Neural crest cell (in vitro differentiated cells): ENCODE measurements around the gene IFT25. TPM values are rescaled to one million over a fixed set of nuclear protein-coding genes. Genes with fewer than 3 reads are reported as not detected.
"Not testable (repeated sequence)": the region's sequence is repeated elsewhere in the genome, so short reads cannot be mapped to it uniquely, and the experiment has no call there.

ENCODE experiments used
- DNase-seq: peaks from one replicate; pipeline ENCODE4 v3.0.0; 2021; ENCODE audit warnings: low read depth, mixed read lengths, low spot score
- H3K27ac Mint-ChIP-seq: one replicate; pipeline ENCODE4 v1.8.0; 2021; ENCODE audit warnings: mild to moderate bottlenecking, mixed read lengths; ENCODE audit not compliant: unreplicated experiment
- H3K27me3 Mint-ChIP-seq: 2 replicates; pipeline ENCODE4 v1.8.0; 2021; ENCODE audit warnings: low read depth, mild to moderate bottlenecking, mixed read lengths
- H3K36me3 Mint-ChIP-seq: 2 replicates; pipeline ENCODE4 v1.8.0; 2021; ENCODE audit warnings: low read depth, mild to moderate bottlenecking, mixed read lengths
- H3K4me1 Mint-ChIP-seq: 2 replicates; pipeline ENCODE4 v1.8.0; 2021; ENCODE audit warnings: mixed read lengths
- H3K4me3 Mint-ChIP-seq: one replicate; pipeline ENCODE4 v1.8.0; 2021; ENCODE audit warnings: mild to moderate bottlenecking, mixed read lengths
- H3K9me3 Mint-ChIP-seq: 2 replicates; pipeline ENCODE4 v1.8.0; 2021; ENCODE audit warnings: mixed read lengths
- CTCF ChIP-seq: fragments of 200-600 bp; sonication (generic); conservative IDR thresholded peaks from 2 replicates; pipeline ENCODE4 v1.5.0; 2021; ENCODE audit warnings: antibody characterized with exemption, mild to moderate bottlenecking
- long read RNA-seq: library from polyadenylated mRNA; unstranded; transcript quantifications from one replicate; pipeline ENCODE4 v2.0.0, GENCODE V29; 2020
- total RNA-seq: library from RNA; stranded (reverse); gene quantifications from 2 replicates; pipeline ENCODE4 v1.2.1, GENCODE V29; 2021

The IFT25 gene
- 41.0 and 41.1 TPM in 2 replicates for total RNA-seq
- long read RNA-seq, transcript HSPB11-201 (6 exons, 915 nt), result major isoform, 13 of 22 reads
- long read RNA-seq, partial matches to known transcripts, result 4 of 22 reads
- long read RNA-seq, other reads (novel, unspliced or antisense), result 3 of 22 reads

GRCh38 chr1:53945433-53946251 lies at the start of gene IFT25:
Gene IFT25, minus strand, starts transcription at chr1:53945699. Its CDS starts 5,617 bp downstream, at chr1:53940082.
- Mint-ChIP-seq H3K36me3 (peaks cover 2% of the 10 kb centered on the region), H3K27me3 (no peaks in the 10 kb centered on the region), H3K9me3 (no peaks in the 10 kb centered on the region), H3K27ac (peak within 1 kb of the TSS; percentile 94), H3K4me3 (peak within 1 kb of the TSS; percentile 97), H3K4me1 (peaks cover 60% of the 10 kb centered on the region)
- DNase-seq, result peak; percentile 99
- no peak for TF ChIP-seq CTCF

- H3K4me3 Mint-ChIP-seq, DNase-seq, H3K27ac Mint-ChIP-seq, H3K27me3 Mint-ChIP-seq, H3K36me3 Mint-ChIP-seq, H3K4me1 Mint-ChIP-seq, H3K9me3 Mint-ChIP-seq: not testable (repeated sequence)
These were observed 49.0 kb upstream of the IFT25 start for GRCh38 chr1:53994516-53994915.

GRCh38 chr1:53992085-53992874 lies 46.8 kb upstream of the IFT25 start:
- Mint-ChIP-seq H3K36me3 (no peaks in the 10 kb centered on the region), H3K4me3 (no peak overlapping the region), H3K27me3 (peaks cover 2% of the 10 kb centered on the region), H3K27ac (no peak overlapping the region), H3K4me1 (no peaks in the 10 kb centered on the region), H3K9me3 (no peaks in the 10 kb centered on the region)
- TF ChIP-seq CTCF, result peak; percentile 51
- DNase-seq, result no peak

- H3K4me1 Mint-ChIP-seq, result peaks cover 1% of the 10 kb centered on the region
- H3K36me3 Mint-ChIP-seq, result no peaks in the 10 kb centered on the region
- H3K27ac Mint-ChIP-seq, result no peak overlapping the region
- TF ChIP-seq CTCF, result no peak
- H3K4me3 Mint-ChIP-seq, result no peak overlapping the region
- H3K27me3 Mint-ChIP-seq, result no peaks in the 10 kb centered on the region
- no peaks in the 10 kb centered on the region for H3K9me3 Mint-ChIP-seq
- DNase-seq, result no peak
These were observed 42.4 kb upstream of the IFT25 start for GRCh38 chr1:53987880-53988279.

GRCh38 chr1:53986458-53986857 lies 41.0 kb upstream of the IFT25 start:
- Mint-ChIP-seq H3K27me3 (no peaks in the 10 kb centered on the region), H3K27ac (no peak overlapping the region), H3K4me3 (no peak overlapping the region), H3K36me3 (no peaks in the 10 kb centered on the region), H3K9me3 (no peaks in the 10 kb centered on the region), H3K4me1 (peaks cover 10% of the 10 kb centered on the region)
- no peak for TF ChIP-seq CTCF
- no peak for DNase-seq

GRCh38 chr1:53984726-53985125 lies 39.2 kb upstream of the IFT25 start:
- Mint-ChIP-seq H3K27me3 (no peaks in the 10 kb centered on the region), H3K27ac (no peak overlapping the region), H3K4me3 (no peak overlapping the region), H3K36me3 (no peaks in the 10 kb centered on the region), H3K9me3 (no peaks in the 10 kb centered on the region), H3K4me1 (peaks cover 10% of the 10 kb centered on the region)
- DNase-seq, result no peak
- no peak for TF ChIP-seq CTCF
